ENCODE results near the gene SERPINA9.

DNA sequence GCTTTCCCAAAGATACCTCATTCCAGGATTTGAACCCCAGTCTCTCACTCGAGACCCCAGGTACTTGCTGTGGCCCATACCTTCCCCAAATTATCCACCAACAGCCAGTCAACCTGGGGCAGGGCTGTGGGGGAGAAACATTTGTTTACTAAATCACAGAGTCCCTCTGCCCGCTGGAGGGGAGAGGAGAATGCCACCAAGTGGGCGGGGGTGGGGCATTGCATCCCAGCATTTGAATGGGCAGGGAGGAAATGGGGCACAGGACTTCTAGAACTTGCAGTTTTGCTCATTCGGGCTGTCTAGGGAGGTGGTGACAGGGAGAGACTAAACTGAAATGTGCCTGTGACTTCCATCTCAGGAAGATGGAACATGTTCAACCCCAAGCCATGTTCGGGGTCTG, 10.9 kb upstream of the SERPINA9 start:
- TF ChIP-seq, protein P1, sequence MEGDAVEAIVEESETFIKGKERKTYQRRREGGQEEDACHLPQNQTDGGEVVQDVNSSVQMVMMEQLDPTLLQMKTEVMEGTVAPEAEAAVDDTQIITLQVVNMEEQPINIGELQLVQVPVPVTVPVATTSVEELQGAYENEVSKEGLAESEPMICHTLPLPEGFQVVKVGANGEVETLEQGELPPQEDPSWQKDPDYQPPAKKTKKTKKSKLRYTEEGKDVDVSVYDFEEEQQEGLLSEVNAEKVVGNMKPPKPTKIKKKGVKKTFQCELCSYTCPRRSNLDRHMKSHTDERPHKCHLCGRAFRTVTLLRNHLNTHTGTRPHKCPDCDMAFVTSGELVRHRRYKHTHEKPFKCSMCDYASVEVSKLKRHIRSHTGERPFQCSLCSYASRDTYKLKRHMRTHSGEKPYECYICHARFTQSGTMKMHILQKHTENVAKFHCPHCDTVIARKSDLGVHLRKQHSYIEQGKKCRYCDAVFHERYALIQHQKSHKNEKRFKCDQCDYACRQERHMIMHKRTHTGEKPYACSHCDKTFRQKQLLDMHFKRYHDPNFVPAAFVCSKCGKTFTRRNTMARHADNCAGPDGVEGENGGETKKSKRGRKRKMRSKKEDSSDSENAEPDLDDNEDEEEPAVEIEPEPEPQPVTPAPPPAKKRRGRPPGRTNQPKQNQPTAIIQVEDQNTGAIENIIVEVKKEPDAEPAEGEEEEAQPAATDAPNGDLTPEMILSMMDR (IDR thresholded peaks at IDR 0.05): no peak
- no peak for TF ChIP-seq ZFX (IDR thresholded peaks at IDR 0.05; ENCODE audit: borderline replicate concordance)

All from 22Rv1 (cell line).